SK-N-MC (cell line): ENCODE data around the gene CLEC16A.

Experiments used
- DNase-seq: peaks from one replicate; pipeline ENCODE4 v3.0.0-alpha.2; 2011; ENCODE audit warnings: low read depth, low spot score
- H3K27ac ChIP-seq: fragments of 200-600 bp; sonication (generic); 2 replicates; pipeline ENCODE4 v1.5.1; 2016; ENCODE audit warnings: mixed run types
- H3K36me3 ChIP-seq: fragments of 200-600 bp; sonication (generic); 2 replicates; pipeline ENCODE4 v1.6.1; 2017; ENCODE audit warnings: antibody characterized with exemption, low read length, mixed read lengths; ENCODE audit not compliant: insufficient read depth
- H3K4me3 ChIP-seq: fragments of 200-600 bp; sonication (generic); 2 replicates; pipeline ENCODE4 v1.5.1; 2016
- H3K9ac ChIP-seq: fragments of 200-600 bp; sonication (generic); 2 replicates; pipeline ENCODE4 v1.8.0; 2017; ENCODE audit warnings: mixed run types, mixed read lengths; ENCODE audit not compliant: insufficient read length
- H3K9me3 ChIP-seq: fragments of 200-600 bp; sonication (generic); 2 replicates; pipeline ENCODE4 v1.6.1; 2017; ENCODE audit warnings: low read depth, mild to moderate bottlenecking, antibody characterized with exemption, low read length, moderate library complexity, mixed read lengths
- EZH2 ChIP-seq: fragments of 200-600 bp; sonication (generic); IDR thresholded peaks from one replicate; pipeline ENCODE4 v1.6.1; 2017; ENCODE audit warnings: antibody characterized with exemption
- FOXP2 ChIP-seq: optimal IDR thresholded peaks from 2 replicates; pipeline ENCODE3; 2011; ENCODE audit warnings: mild to moderate bottlenecking, moderate library complexity; ENCODE audit not compliant: insufficient read depth; ENCODE audit errors: extremely low read length, control extremely low read depth
- POLR2AphosphoS5 ChIP-seq: IDR thresholded peaks from 2 replicates; pipeline ENCODE4 v1.6.1; 2012; ENCODE audit warnings: mild to moderate bottlenecking, low read depth, low read length, borderline replicate concordance

The CLEC16A gene

DNA sequence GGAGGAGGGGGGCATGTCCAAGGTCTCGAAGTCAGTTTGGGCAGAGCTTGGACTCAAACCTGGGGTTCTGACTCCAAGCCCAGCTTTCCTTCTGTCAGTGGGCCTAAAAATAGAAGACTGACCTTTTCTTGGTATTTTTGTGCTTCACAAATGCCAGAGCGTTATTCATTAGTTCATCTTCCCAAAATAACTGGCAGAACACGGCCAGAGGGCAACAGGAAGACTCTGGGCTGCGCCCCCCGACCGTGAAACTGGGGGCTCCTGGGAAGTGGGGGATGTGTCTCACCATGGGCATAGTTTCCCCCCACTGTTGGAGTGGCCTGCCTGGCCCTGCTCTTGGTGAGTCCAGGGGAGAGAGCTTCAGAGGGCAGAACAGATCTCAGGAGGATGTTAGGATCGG is 217.6 kb downstream of the CLEC16A start:
- Histone ChIP-seq H3K36me3 (no peaks in the 10 kb centered on the region), H3K4me3 (no peak overlapping the region), H3K9me3 (no peaks in the 10 kb centered on the region), H3K27ac (no peak overlapping the region), H3K9ac (no peak overlapping the region)
- TF ChIP-seq EZH2 (no peak), POLR2AphosphoS5 (no peak), FOXP2 (no peak)
- no peak for DNase-seq

DNA sequence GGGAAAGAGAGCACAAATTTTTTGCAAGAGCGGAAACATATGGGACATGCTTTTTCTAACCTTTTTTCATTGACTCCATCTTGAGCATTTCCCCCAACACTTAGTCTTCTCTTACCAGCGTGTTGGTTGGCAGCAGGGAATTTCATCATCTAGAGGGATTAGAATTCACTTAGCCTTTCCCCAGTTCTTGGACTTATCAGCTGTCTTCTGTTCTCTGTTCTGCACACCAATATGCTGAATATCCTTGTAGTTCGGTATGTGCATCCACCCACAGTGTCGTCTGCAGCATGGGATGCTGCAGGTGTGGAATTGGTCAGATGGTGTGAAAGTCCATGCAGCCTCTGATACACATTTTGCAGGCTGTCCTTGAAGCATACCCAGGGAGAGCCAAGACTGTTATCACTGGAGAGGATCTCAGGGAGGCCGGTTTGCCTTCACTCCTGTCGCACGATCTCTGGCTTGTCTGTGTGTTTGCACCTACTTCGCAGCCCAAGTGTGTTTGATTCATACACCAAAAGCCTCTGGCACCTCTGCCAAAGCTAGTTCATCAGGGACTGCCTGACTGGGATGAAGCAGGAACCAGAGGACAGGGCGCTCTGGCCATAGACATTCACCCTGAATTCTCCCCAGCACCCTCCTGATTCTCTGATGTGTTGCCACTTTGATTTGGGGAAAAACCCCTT is 218.4 kb downstream of the CLEC16A start:
- Histone ChIP-seq H3K27ac (no peak overlapping the region), H3K9ac (no peak overlapping the region), H3K36me3 (no peaks in the 10 kb centered on the region), H3K4me3 (no peak overlapping the region), H3K9me3 (no peaks in the 10 kb centered on the region)
- DNase-seq: no peak
- TF ChIP-seq EZH2 (no peak), POLR2AphosphoS5 (no peak), FOXP2 (no peak)

GRCh38 chr16:11163761-11164261 is 219.4 kb downstream of the CLEC16A start:
- Histone ChIP-seq H3K27ac (no peak overlapping the region), H3K9ac (no peak overlapping the region), H3K9me3 (no peaks in the 10 kb centered on the region), H3K4me3 (no peak overlapping the region), H3K36me3 (no peaks in the 10 kb centered on the region)
- TF ChIP-seq EZH2 (no peak), FOXP2 (no peak), POLR2AphosphoS5 (no peak)
- no peak for DNase-seq

DNA sequence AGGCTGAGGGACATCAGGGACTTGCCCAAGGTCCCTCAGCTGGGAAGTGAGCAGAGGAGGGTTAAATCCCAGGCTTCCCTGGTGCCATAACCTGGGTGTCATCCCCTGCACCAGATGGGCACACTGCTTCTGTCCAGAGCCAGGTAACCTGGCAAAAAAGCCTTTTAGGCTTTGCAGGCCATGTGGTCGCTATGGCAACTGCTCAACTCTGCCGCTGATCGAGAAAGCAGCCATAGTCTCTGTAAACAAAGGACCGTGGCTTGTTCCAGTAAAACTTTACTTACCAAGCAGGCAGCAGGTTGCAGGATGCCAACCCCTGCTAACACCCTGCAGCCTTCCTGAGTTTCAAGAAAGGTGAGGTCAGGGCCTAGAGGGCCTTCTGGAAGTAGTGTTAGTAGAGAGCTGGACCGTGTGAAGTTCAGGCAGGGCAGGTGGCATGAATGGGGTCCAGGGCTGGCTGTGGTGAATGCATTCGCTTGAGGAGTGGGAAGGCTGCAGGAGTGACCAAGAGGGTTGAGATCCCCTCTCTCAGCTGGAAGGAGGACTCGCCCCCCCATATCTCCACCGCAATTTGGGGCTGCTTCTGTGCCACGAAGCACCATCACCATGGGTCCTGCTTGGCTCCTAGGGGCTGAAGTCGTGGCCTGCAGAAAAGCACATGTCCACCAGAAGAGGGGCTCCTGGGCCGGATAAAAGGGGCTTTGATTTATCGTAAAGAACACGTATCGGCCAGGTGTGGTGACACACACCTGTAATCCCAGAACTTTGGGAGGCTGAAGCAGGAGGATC is 220.3 kb downstream of the CLEC16A start:
- H3K9me3 ChIP-seq: no peaks in the 10 kb centered on the region
- H3K4me3 ChIP-seq: no peak overlapping the region
- H3K36me3 ChIP-seq: no peaks in the 10 kb centered on the region
- DNase-seq: no peak
- H3K27ac ChIP-seq: no peak overlapping the region
- no peak overlapping the region for H3K9ac ChIP-seq
- TF ChIP-seq FOXP2: no peak
- no peak for TF ChIP-seq EZH2
- TF ChIP-seq POLR2AphosphoS5: no peak

DNA sequence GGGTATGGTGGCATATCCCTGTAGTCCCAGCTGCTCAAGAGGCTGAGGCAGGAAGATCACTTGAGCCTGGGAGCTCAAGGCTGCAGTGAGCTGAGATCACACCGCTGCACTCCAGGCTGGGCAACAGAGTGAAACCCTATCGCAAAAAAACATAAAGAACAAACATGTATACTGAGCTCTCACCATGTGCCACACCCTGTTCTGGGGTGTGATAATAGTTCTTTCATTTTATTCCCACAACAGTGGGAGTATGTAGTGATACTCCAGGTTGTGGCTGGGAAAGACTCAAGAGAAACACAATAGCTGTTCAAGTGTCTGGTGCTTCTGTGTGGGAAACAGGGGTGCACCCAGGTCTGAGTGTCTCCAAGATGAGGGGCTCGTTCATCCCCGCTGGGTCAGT is 221.0 kb downstream of the CLEC16A start:
- no peak overlapping the region for H3K27ac ChIP-seq
- no peak overlapping the region for H3K4me3 ChIP-seq
- H3K9ac ChIP-seq: no peak overlapping the region
- DNase-seq: no peak
- TF ChIP-seq FOXP2: no peak
- no peak for TF ChIP-seq POLR2AphosphoS5
- TF ChIP-seq EZH2: no peak
- H3K36me3 ChIP-seq: no peaks in the 10 kb centered on the region
- H3K9me3 ChIP-seq: no peaks in the 10 kb centered on the region

DNA sequence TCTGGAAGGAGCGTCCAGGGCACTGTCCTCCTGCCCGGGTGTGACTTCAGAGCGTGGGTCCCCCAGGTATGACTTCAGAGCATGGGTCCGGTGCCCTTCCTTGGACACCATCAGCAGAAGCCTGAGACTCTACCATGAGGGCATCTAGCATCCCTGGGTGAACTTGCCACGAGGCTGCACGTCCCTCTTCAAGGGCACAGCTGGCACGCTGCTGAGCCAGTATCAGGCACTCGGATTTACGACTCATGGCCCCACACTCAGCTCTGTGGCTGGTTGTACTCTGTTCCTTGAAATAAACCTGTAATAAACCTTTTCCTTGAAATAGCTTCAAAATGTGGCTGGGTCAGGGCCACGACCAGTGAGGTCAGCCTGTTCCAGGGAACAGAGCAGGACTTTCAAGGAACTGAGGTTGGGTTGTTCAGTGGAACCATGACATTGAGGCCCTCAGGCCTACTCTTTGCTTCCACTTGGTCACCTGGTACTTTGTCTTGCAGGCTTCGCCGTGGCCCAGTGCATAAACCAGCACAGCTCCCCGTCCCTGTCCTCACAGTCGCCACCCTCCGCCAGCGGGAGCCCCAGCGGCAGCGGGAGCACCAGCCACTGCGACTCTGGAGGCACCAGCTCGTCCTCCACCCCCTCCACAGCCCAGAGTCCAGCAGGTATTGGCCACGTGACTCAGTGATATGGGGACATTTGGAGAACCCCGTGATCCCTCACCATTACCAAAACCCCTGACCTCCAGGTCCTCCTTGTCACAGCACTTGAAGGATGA is 221.7 kb downstream of the CLEC16A start:
- Histone ChIP-seq H3K27ac (no peak overlapping the region), H3K9ac (no peak overlapping the region), H3K4me3 (no peak overlapping the region), H3K9me3 (no peaks in the 10 kb centered on the region), H3K36me3 (no peaks in the 10 kb centered on the region)
- no peak for DNase-seq
- TF ChIP-seq POLR2AphosphoS5 (no peak), EZH2 (no peak), FOXP2 (no peak)

DNA sequence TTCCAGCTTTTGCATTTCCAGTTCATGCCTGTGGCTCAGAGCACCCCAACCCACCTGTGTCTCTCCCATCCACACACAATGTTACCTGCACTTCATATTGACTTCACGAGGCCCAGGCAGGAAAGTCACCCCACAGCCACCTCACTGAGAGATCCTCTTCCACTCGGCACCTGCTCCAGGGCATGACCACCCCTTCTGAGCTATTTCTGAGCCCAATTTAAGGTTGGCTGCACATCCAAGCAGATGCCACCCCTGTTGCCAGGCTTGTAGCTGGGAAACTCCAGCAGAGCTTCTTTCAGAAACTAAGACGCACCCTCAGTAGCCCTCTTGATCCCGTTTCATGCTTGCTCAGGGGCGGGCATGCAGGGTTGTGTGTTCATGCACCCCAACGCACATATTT is 223.2 kb downstream of the CLEC16A start:
- no peak overlapping the region for H3K4me3 ChIP-seq
- H3K9ac ChIP-seq: no peak overlapping the region
- H3K36me3 ChIP-seq: no peaks in the 10 kb centered on the region
- H3K9me3 ChIP-seq: no peaks in the 10 kb centered on the region
- no peak for DNase-seq
- no peak overlapping the region for H3K27ac ChIP-seq
- TF ChIP-seq POLR2AphosphoS5: no peak
- TF ChIP-seq EZH2: no peak
- TF ChIP-seq FOXP2: no peak
